H9 (cell line): ENCODE data around the gene AFDN. TPM values are rescaled to one million over a fixed set of nuclear protein-coding genes. Genes with fewer than 3 reads are reported as not detected.

Experiments used
- DNase-seq: peaks from one replicate; pipeline ENCODE4 v3.0.0-alpha.2; 2017
- H2AFZ ChIP-seq: one replicate; pipeline ENCODE4 v1.6.1; 2013; ENCODE audit warnings: mild to moderate bottlenecking, low read length, control low read depth, moderate library complexity
- H2AK5ac ChIP-seq: 2 replicates; pipeline ENCODE4 v1.6.1; 2013; ENCODE audit warnings: low read length, control low read depth, mixed read lengths; ENCODE audit not compliant: insufficient read length
- H2BK120ac ChIP-seq: one replicate; pipeline ENCODE4 v1.6.1; 2013; ENCODE audit warnings: low read depth, mild to moderate bottlenecking, low read length, control low read depth, inconsistent platforms; ENCODE audit not compliant: poor library complexity, severe bottlenecking
- H2BK12ac ChIP-seq: 2 replicates; pipeline ENCODE4 v1.6.1; 2013; ENCODE audit warnings: low read length, control low read depth, mixed read lengths, low read depth; ENCODE audit not compliant: insufficient read length
- H2BK15ac ChIP-seq: 2 replicates; pipeline ENCODE4 v1.6.1; 2013; ENCODE audit warnings: low read depth, low read length, control low read depth
- H2BK20ac ChIP-seq: one replicate; pipeline ENCODE4 v1.6.1; 2013; ENCODE audit warnings: low read depth, mild to moderate bottlenecking, low read length, control low read depth, inconsistent platforms; ENCODE audit not compliant: poor library complexity, severe bottlenecking
- H2BK5ac ChIP-seq: 2 replicates; pipeline ENCODE4 v1.6.1; 2013; ENCODE audit warnings: low read length, control low read depth, mixed read lengths; ENCODE audit not compliant: insufficient read length
- H3K14ac ChIP-seq: 2 replicates; pipeline ENCODE4 v1.6.1; 2013; ENCODE audit warnings: low read length, control low read depth; ENCODE audit not compliant: insufficient read depth
- H3K18ac ChIP-seq: 2 replicates; pipeline ENCODE4 v1.6.1; 2013; ENCODE audit warnings: low read depth, mild to moderate bottlenecking, mixed read lengths, low read length, control low read depth; ENCODE audit not compliant: insufficient read length
- H3K23ac ChIP-seq: 2 replicates; pipeline ENCODE4 v1.6.1; 2013; ENCODE audit warnings: low read length, control low read depth, mixed read lengths, low read depth; ENCODE audit not compliant: insufficient read length
- H3K23me2 ChIP-seq: 2 replicates; pipeline ENCODE4 v1.6.1; 2013; ENCODE audit warnings: low read depth, mild to moderate bottlenecking, mixed read lengths, low read length, control low read depth; ENCODE audit not compliant: insufficient read length, poor library complexity, severe bottlenecking
- H3K27ac ChIP-seq: 2 replicates; pipeline ENCODE4 v1.5.1; 2013; ENCODE audit warnings: low read length, control low read depth, mixed read lengths, low read depth; ENCODE audit not compliant: insufficient read length
- H3K27me3 ChIP-seq: 2 replicates; pipeline ENCODE4 v1.6.1; 2013; ENCODE audit warnings: low read length, control low read depth, inconsistent platforms; ENCODE audit not compliant: insufficient read depth
- H3K4ac ChIP-seq: 2 replicates; pipeline ENCODE4 v1.6.1; 2013; ENCODE audit warnings: low read depth, mild to moderate bottlenecking, control low read depth, inconsistent platforms, low read length, moderate library complexity
- H3K4me1 ChIP-seq: 2 replicates; pipeline ENCODE4 v1.6.1; 2013; ENCODE audit warnings: low read length, control low read depth, inconsistent platforms; ENCODE audit not compliant: insufficient read depth
- H3K4me2 ChIP-seq: 2 replicates; pipeline ENCODE4 v1.6.1; 2013; ENCODE audit warnings: low read length, control low read depth, mixed read lengths; ENCODE audit not compliant: insufficient read length, insufficient read depth
- H3K56ac ChIP-seq: 2 replicates; pipeline ENCODE4 v1.6.1; 2013; ENCODE audit warnings: low read depth, mild to moderate bottlenecking, mixed read lengths, low read length, control low read depth; ENCODE audit not compliant: insufficient read length
- H3K79me1 ChIP-seq: 2 replicates; pipeline ENCODE4 v1.6.1; 2013; ENCODE audit warnings: low read depth, mild to moderate bottlenecking, moderate library complexity, low read length, control low read depth, inconsistent platforms; ENCODE audit not compliant: insufficient read depth, poor library complexity, severe bottlenecking
- H3K79me2 ChIP-seq: 2 replicates; pipeline ENCODE4 v1.6.1; 2013; ENCODE audit warnings: low read length, control low read depth, inconsistent platforms; ENCODE audit not compliant: insufficient read depth
- H3K9ac ChIP-seq: 2 replicates; pipeline ENCODE4 v1.6.1; 2013; ENCODE audit warnings: low read length, control low read depth, mixed read lengths; ENCODE audit not compliant: insufficient read length; ENCODE audit errors: extremely low read depth
- H3K9me3 ChIP-seq: one replicate; pipeline ENCODE4 v1.6.1; 2013; ENCODE audit warnings: low read depth, low read length, inconsistent platforms; ENCODE audit not compliant: control insufficient read depth
- H3T11ph ChIP-seq: one replicate; pipeline ENCODE4 v1.6.1; 2013; ENCODE audit warnings: mild to moderate bottlenecking, low read length, control low read depth, inconsistent platforms
- H4K20me1 ChIP-seq: one replicate; pipeline ENCODE4 v1.6.1; 2013; ENCODE audit not compliant: control insufficient read depth, insufficient read length, insufficient read depth
- H4K5ac ChIP-seq: 2 replicates; pipeline ENCODE4 v1.6.1; 2013; ENCODE audit warnings: low read depth, mild to moderate bottlenecking, mixed read lengths, low read length, control low read depth; ENCODE audit not compliant: insufficient read length
- H4K8ac ChIP-seq: replicated peaks from 2 replicates; pipeline ENCODE4 v1.6.1; 2013; ENCODE audit warnings: low read length, control low read depth, mixed read lengths, low read depth; ENCODE audit not compliant: insufficient read length
- H4K91ac ChIP-seq: 2 replicates; pipeline ENCODE4 v1.6.1; 2013; ENCODE audit warnings: low read depth, mild to moderate bottlenecking, moderate library complexity, mixed read lengths, low read length, control low read depth; ENCODE audit not compliant: insufficient read length
- H3K27ac Mint-ChIP-seq, 3 experiments: 2 replicates in 2 of 3; 3 replicates in 1 of 3; pipeline ENCODE4 v1.8.0; 2020 to 2021; ENCODE audit warnings: mixed read lengths in 3 of 3, mild to moderate bottlenecking in 1 of 3, moderate library complexity in 1 of 3
- H3K27me3 Mint-ChIP-seq: 2 replicates; pipeline ENCODE4 v1.8.0; 2021; ENCODE audit warnings: low read depth, mild to moderate bottlenecking, moderate library complexity, mixed read lengths
- H3K36me3 Mint-ChIP-seq, 3 experiments: 2 replicates in 2 of 3; 3 replicates in 1 of 3; pipeline ENCODE4 v1.8.0; 2020 to 2021; ENCODE audit warnings: low read depth in 3 of 3, mixed read lengths in 3 of 3; ENCODE audit not compliant: insufficient read depth in 1 of 3
- H3K4me1 Mint-ChIP-seq, 2 experiments: 2 replicates each; pipeline ENCODE4 v1.8.0; 2020; ENCODE audit warnings: mixed read lengths in 2 of 2
- H3K4me3 Mint-ChIP-seq, 2 experiments: 2 replicates in 1 of 2; 3 replicates in 1 of 2; pipeline ENCODE4 v1.8.0; 2020 to 2021; ENCODE audit warnings: mild to moderate bottlenecking in 2 of 2, mixed read lengths in 2 of 2, moderate library complexity in 1 of 2
- H3K9me3 Mint-ChIP-seq, 2 experiments: 2 replicates in 1 of 2; 3 replicates in 1 of 2; pipeline ENCODE4 v1.8.0; 2020; ENCODE audit warnings: mild to moderate bottlenecking in 2 of 2, mixed read lengths in 2 of 2, moderate library complexity in 1 of 2
- WGBS: extraction: QIAGEN DNeasy Blood & Tissue Kit; methylation state at CpG from one replicate; pipeline ENCODE4 v1.1.7; 2013; ENCODE audit warnings: missing lambda C conversion rate, low lambda C conversion rate, mixed read lengths; ENCODE audit not compliant: insufficient read length; ENCODE audit errors: extremely low coverage; 5-methylcytosine and 5-hydroxymethylcytosine counted together
- total RNA-seq: library from RNA; stranded (reverse); gene quantifications from 2 replicates; pipeline ENCODE4 v1.2.1, GENCODE V29; 2021
- TF ChIP-seq, protein P1 (sequence below): fragments of 200-600 bp; sonication (generic); conservative IDR thresholded peaks from 3 replicates; pipeline ENCODE4 v1.8.0; 2021; ENCODE audit warnings: antibody characterized with exemption, mild to moderate bottlenecking

AFDN gene
- total RNA-seq, 1 experiment from 2014 or later = 157 TPM

DNA sequence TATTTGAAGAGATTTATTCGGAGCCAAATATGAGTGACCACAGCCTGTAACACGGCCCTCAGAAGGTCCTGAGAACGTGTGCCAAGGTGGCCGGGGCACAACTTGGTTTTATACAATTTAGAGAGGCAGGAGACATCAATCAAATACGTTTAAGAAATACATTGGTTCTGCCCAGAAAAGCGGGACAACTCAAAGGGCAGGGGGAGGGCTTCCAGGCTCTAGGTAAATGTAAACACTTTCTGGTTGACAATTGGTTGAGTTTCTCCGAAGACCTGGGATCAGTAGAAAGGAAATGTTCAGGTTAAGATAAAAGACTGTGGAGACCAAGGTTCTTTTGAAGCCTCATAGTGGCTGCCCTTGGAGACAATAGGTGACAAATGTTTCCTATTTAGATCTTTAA lies 151.9 kb downstream of the AFDN start:
- Histone ChIP-seq H3K56ac (no peak overlapping the region), H2BK5ac (no peak overlapping the region), H3K14ac (no peak overlapping the region), H3K27me3 (no peaks in the 10 kb centered on the region), H3K4me2 (no peak overlapping the region), H4K8ac (no peak overlapping the region), H4K20me1 (no peaks in the 10 kb centered on the region), H3T11ph (no peak overlapping the region), H3K4ac (no peak overlapping the region), H3K79me1 (no peaks in the 10 kb centered on the region), H3K23ac (no peak overlapping the region), H3K9ac (no peak overlapping the region), H3K9me3 (no peaks in the 10 kb centered on the region), H2BK20ac (no peak overlapping the region), H3K27ac (no peak overlapping the region), H2AFZ (no peak overlapping the region), H3K4me1 (no peaks in the 10 kb centered on the region), H2BK12ac (no peak overlapping the region), H2AK5ac (no peak overlapping the region), H2BK120ac (no peak overlapping the region), H3K23me2 (no peaks in the 10 kb centered on the region), H3K79me2 (no peaks in the 10 kb centered on the region), H4K91ac (no peak overlapping the region), H3K18ac (no peak overlapping the region), H4K5ac (no peak overlapping the region), H2BK15ac (no peak overlapping the region)
- H3K4me3 Mint-ChIP-seq = no peak overlapping the region
- WGBS = no CpG with 5 or more reads among the region's 7 CpGs
- TF ChIP-seq, protein P1, sequence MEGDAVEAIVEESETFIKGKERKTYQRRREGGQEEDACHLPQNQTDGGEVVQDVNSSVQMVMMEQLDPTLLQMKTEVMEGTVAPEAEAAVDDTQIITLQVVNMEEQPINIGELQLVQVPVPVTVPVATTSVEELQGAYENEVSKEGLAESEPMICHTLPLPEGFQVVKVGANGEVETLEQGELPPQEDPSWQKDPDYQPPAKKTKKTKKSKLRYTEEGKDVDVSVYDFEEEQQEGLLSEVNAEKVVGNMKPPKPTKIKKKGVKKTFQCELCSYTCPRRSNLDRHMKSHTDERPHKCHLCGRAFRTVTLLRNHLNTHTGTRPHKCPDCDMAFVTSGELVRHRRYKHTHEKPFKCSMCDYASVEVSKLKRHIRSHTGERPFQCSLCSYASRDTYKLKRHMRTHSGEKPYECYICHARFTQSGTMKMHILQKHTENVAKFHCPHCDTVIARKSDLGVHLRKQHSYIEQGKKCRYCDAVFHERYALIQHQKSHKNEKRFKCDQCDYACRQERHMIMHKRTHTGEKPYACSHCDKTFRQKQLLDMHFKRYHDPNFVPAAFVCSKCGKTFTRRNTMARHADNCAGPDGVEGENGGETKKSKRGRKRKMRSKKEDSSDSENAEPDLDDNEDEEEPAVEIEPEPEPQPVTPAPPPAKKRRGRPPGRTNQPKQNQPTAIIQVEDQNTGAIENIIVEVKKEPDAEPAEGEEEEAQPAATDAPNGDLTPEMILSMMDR = no peak
- DNase-seq = no peak
- no peak overlapping the region; a peak in 1 of 7 replicates for H3K27ac Mint-ChIP-seq
- H3K9me3 Mint-ChIP-seq = peaks cover under 1 to 4% of the 10 kb centered on the region in 2 experiments; a peak in 3 of 5 replicates
- H3K36me3 Mint-ChIP-seq = peaks cover 3 to 4% (median 3%) of the 10 kb centered on the region in 3 experiments; a peak in 2 of 7 replicates
- peaks cover 5 to 8% of the 10 kb centered on the region in 2 experiments for H3K4me1 Mint-ChIP-seq
- H3K27me3 Mint-ChIP-seq = no peaks in the 10 kb centered on the region
